Body of pancreas (tissue), 4 donors: ENCODE measurements around the gene LYSMD2.

Experiments
- POLR2A ChIP-seq, 3 donors: fragments of 450-650 bp; IDR thresholded peaks; one replicate each; pipeline ENCODE4 v1.6.1; 2016; ENCODE audit warnings: antibody characterized with exemption in 3 of 3, mild to moderate bottlenecking in 2 of 3
- TF ChIP-seq, protein P1 (sequence below), 7 experiments: fragments of 450-650 bp in 4 of 7; fragments of 200-600 bp in 3 of 7; sonication (generic) in 3 of 7; IDR thresholded peaks; one replicate each; pipeline ENCODE4 v1.5.1; 2016 to 2019; ENCODE audit warnings: antibody characterized with exemption in 7 of 7

- no peak for TF ChIP-seq POLR2A (IDR thresholded peaks at IDR 0.05)
- TF ChIP-seq, protein P1, sequence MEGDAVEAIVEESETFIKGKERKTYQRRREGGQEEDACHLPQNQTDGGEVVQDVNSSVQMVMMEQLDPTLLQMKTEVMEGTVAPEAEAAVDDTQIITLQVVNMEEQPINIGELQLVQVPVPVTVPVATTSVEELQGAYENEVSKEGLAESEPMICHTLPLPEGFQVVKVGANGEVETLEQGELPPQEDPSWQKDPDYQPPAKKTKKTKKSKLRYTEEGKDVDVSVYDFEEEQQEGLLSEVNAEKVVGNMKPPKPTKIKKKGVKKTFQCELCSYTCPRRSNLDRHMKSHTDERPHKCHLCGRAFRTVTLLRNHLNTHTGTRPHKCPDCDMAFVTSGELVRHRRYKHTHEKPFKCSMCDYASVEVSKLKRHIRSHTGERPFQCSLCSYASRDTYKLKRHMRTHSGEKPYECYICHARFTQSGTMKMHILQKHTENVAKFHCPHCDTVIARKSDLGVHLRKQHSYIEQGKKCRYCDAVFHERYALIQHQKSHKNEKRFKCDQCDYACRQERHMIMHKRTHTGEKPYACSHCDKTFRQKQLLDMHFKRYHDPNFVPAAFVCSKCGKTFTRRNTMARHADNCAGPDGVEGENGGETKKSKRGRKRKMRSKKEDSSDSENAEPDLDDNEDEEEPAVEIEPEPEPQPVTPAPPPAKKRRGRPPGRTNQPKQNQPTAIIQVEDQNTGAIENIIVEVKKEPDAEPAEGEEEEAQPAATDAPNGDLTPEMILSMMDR (IDR thresholded peaks at IDR 0.05) = no peak
Observed at GRCh38 chr15:51677021-51677420, 60.4 kb downstream of the LYSMD2 start.
